OCI-LY7 (cell line): Measurements from ENCODE around the gene CNPY2. TPM values are rescaled to one million over a fixed set of nuclear protein-coding genes. Genes with fewer than 3 reads are reported as not detected.

ENCODE experiments used
- BruUV-seq: library from RNA; stranded (reverse); fragments of 400-500 nt; replicated peaks from 2 replicates; lab custom pipeline; 2021; lab: Mats Ljungman, UMichigan
- CTCF ChIA-PET: fragments of 300-600 bp; sonication (Branson Sonifier 250); formaldehyde crosslinking; loops from one replicate; lab custom pipeline; 2022; ENCODE audit warnings: antibody characterized with exemption; ENCODE audit not compliant: unreplicated experiment; lab: Charles Lee
- POLR2A ChIA-PET: fragments of 300-600 bp; sonication (Branson Sonifier 250); formaldehyde crosslinking; loops from one replicate; lab custom pipeline; 2022; ENCODE audit warnings: antibody characterized with exemption; lab: Charles Lee
- DNase-seq: peaks from one replicate; pipeline ENCODE4 v3.0.0-alpha.2; 2015; ENCODE audit warnings: low spot score
- H2AFZ ChIP-seq: fragments of 200-600 bp; sonication (generic), shearing (Covaris generic); 2 replicates; pipeline ENCODE4 v1.6.1; 2014; ENCODE audit warnings: mild to moderate bottlenecking, antibody characterized with exemption, low read length, moderate library complexity
- H3K27ac ChIP-seq: fragments of 200-600 bp; sonication (generic); 2 replicates; pipeline ENCODE4 v1.5.1; 2014; ENCODE audit warnings: mixed run types, low read depth, mild to moderate bottlenecking, moderate library complexity, low read length, inconsistent platforms; ENCODE audit not compliant: poor library complexity, severe bottlenecking
- H3K36me3 ChIP-seq: fragments of 200-600 bp; sonication (generic); 2 replicates; pipeline ENCODE4 v1.6.1; 2014; ENCODE audit warnings: mild to moderate bottlenecking, antibody characterized with exemption, low read length, moderate library complexity, mixed read lengths; ENCODE audit not compliant: insufficient read depth
- H3K4me1 ChIP-seq: fragments of 200-600 bp; sonication (generic); 2 replicates; pipeline ENCODE4 v1.5.1; 2014; ENCODE audit warnings: mild to moderate bottlenecking, low read length; ENCODE audit not compliant: insufficient read depth, poor library complexity, severe bottlenecking
- H3K4me2 ChIP-seq: fragments of 200-600 bp; sonication (generic); 2 replicates; pipeline ENCODE4 v1.6.1; 2014; ENCODE audit warnings: mild to moderate bottlenecking, low read length
- H3K4me3 ChIP-seq: fragments of 200-600 bp; sonication (generic); 2 replicates; pipeline ENCODE4 v1.5.1; 2014; ENCODE audit warnings: mild to moderate bottlenecking, low read depth, low read length; ENCODE audit not compliant: poor library complexity, severe bottlenecking
- H3K79me2 ChIP-seq: fragments of 200-600 bp; sonication (generic); 2 replicates; pipeline ENCODE4 v1.6.1; 2016; ENCODE audit warnings: low read depth, mild to moderate bottlenecking, low read length, moderate library complexity, mixed read lengths; ENCODE audit not compliant: insufficient read depth
- H3K9me2 ChIP-seq: fragments of 200-600 bp; sonication (generic); 2 replicates; pipeline ENCODE4 v1.6.1; 2016; ENCODE audit warnings: mild to moderate bottlenecking, low read length, mixed read lengths; ENCODE audit not compliant: insufficient read depth
- H3K9me3 ChIP-seq: fragments of 200-600 bp; sonication (generic); 2 replicates; pipeline ENCODE4 v1.6.1; 2014; ENCODE audit warnings: mild to moderate bottlenecking, mixed run types, low read length, mixed read lengths
- H4K20me1 ChIP-seq: fragments of 200-600 bp; sonication (generic); 2 replicates; pipeline ENCODE4 v1.6.1; 2014; ENCODE audit warnings: mild to moderate bottlenecking, antibody characterized with exemption, low read length, moderate library complexity, mixed read lengths; ENCODE audit not compliant: insufficient read depth
- EZH2phosphoT487 ChIP-seq: fragments of 200-600 bp; sonication (generic); IDR thresholded peaks from 2 replicates; pipeline ENCODE4 v1.6.1; 2018; ENCODE audit warnings: low read depth, borderline replicate concordance, mild to moderate bottlenecking, mixed run types, antibody characterized with exemption, low read length, moderate library complexity, mixed read lengths
- intact Hi-C: fragments of 100-400 bp; cut with micrococcal nuclease; formaldehyde crosslinking; loops from one replicate; pipeline ENCODE4 v1.10.0; 2022; ENCODE audit not compliant: unreplicated experiment
- total RNA-seq, 2 experiments: library from RNA; depleted of rRNA in 1 of 2; stranded (reverse); fragments of >200 nt in 1 of 2; shearing (Covaris generic) in 1 of 2; gene quantifications; 2 replicates each; pipeline ENCODE4 v1.2.3, GENCODE V29; 2014 to 2022
- TF ChIP-seq, protein P1 (sequence below): fragments of 200-600 bp; sonication (generic); conservative IDR thresholded peaks from 2 replicates; pipeline ENCODE4 v1.5.1; 2014; ENCODE audit warnings: mild to moderate bottlenecking, antibody characterized with exemption, low read length, moderate library complexity, mixed read lengths

CNPY2 gene
- total RNA-seq, 2 experiments from 2014 or later, result 75.5 to 85.5 TPM

DNA sequence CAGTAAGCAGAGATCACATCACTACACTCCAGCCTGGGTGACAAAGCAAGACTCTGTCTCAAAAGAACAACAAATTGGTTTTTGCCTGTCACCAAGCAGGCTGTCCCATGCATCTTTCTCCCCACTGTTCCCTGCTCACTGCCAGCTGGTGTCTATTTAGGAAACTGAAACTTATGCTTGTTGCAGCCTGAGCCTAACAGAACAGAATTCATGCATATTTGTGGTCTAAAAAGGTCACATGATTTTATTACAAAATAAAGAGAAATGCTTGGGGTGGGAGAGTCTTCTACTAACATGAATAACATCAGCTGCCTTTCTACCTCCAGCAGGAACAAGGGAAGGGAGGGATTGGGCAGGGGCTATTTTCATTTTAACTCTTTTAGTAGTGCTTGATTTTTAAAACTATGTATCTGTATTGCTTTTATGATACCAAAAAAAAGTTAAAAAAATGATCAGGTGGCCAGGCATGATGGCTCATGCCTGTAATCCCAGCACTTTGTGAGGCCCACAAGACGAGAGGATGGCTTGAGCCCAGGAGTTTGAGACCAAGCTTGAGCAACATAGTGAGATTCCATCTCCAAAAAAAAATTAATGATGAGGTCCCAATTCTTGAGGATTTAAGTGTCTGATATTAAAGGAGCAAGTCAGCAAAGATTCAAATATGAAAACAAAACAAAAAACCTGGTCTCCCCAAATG is 43.2 kb upstream of the CNPY2 start:
- DNase-seq, result peak; percentile 40
- H3K36me3 ChIP-seq, result peaks cover 24% of the 10 kb centered on the region
- H3K4me1 ChIP-seq, result peaks cover 39% of the 10 kb centered on the region
- BruUV-seq, result no TSS peak
- intact Hi-C loops, result no loop called here
- peak overlapping the region; percentile 35; the same call in 1 of the 2 replicates for H2AFZ ChIP-seq
- no peaks in the 10 kb centered on the region for H3K9me3 ChIP-seq
- H4K20me1 ChIP-seq, result no peaks in the 10 kb centered on the region
- ChIA-PET CTCF (interaction anchor here (1.1 to 3.1 kb wide), 3 partner anchors 20 to 105 kb away, joined by 4 to 21 read pairs (median 4); partner anchors contain the start of gene IL23A), POLR2A (interaction anchor here (0.5 to 7.6 kb wide), 25 partner anchors 9 to 704 kb away, joined by 3 to 116 read pairs (median 5); partner anchors contain the start of genes CNPY2, IL23A, PAN2 and TIMELESS)
- peak overlapping the region; percentile 53 for H3K27ac ChIP-seq
- peaks cover 29% of the 10 kb centered on the region for H3K79me2 ChIP-seq
- TF ChIP-seq EZH2phosphoT487, result no peak
- TF ChIP-seq, protein P1, sequence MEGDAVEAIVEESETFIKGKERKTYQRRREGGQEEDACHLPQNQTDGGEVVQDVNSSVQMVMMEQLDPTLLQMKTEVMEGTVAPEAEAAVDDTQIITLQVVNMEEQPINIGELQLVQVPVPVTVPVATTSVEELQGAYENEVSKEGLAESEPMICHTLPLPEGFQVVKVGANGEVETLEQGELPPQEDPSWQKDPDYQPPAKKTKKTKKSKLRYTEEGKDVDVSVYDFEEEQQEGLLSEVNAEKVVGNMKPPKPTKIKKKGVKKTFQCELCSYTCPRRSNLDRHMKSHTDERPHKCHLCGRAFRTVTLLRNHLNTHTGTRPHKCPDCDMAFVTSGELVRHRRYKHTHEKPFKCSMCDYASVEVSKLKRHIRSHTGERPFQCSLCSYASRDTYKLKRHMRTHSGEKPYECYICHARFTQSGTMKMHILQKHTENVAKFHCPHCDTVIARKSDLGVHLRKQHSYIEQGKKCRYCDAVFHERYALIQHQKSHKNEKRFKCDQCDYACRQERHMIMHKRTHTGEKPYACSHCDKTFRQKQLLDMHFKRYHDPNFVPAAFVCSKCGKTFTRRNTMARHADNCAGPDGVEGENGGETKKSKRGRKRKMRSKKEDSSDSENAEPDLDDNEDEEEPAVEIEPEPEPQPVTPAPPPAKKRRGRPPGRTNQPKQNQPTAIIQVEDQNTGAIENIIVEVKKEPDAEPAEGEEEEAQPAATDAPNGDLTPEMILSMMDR, result no peak
- H3K9me2 ChIP-seq, result no peaks in the 10 kb centered on the region
- H3K4me2 ChIP-seq, result peak overlapping the region; percentile 91
- peak overlapping the region; percentile 95 for H3K4me3 ChIP-seq

DNA sequence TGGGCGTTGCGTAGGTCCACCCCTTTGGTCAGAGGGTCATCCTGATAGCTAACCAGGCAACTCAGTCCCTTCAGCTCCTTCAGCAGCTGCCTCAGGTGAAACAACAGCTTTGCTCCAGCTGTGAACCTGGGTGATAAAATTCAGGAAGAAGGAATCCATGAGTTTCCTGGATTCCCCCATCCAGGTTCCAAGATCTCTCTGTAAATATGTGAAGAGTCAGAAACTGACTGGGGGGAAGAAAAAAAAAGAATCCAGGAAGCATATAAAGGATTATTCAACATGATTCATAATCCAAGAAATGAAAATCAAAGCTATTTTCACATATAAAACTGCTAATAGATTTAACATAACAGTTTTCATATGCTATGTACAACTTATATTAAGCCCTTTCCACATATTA is 35.5 kb upstream of the CNPY2 start:
- TF ChIP-seq, protein P1, result no peak
- no peak for TF ChIP-seq EZH2phosphoT487
- no peaks in the 10 kb centered on the region for H3K79me2 ChIP-seq
- no TSS peak for BruUV-seq

DNA sequence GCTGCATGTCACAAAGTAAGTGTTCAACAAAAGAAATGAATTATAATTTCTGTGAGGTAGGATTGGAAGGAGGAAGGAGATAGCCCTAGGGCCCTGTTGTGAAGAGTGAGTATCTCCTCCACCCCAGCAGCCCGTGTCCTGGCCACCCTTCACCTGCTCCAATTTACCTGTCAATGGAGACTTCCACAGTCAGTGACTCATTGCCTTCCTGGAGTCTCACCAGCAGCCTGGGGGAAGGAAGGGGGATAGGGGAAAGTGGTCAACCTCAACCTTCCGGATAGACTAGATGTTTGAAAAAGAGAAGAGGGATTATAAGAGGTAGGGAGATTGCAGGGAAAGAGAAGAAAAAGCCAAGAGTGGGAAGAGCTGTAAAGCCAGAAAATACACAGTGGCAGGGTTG is 34.9 kb upstream of the CNPY2 start:
- Histone ChIP-seq H3K79me2 (no peaks in the 10 kb centered on the region), H3K4me2 (no peak overlapping the region), H3K4me3 (no peak overlapping the region), H3K36me3 (peaks cover 94% of the 10 kb centered on the region), H3K4me1 (no peaks in the 10 kb centered on the region), H2AFZ (no peak overlapping the region), H4K20me1 (no peaks in the 10 kb centered on the region), H3K27ac (no peak overlapping the region), H3K9me2 (no peaks in the 10 kb centered on the region), H3K9me3 (no peaks in the 10 kb centered on the region)
- CTCF ChIA-PET, result no interaction called here
- TF ChIP-seq, protein P1, result no peak
- TF ChIP-seq EZH2phosphoT487, result no peak
- BruUV-seq, result no TSS peak
- POLR2A ChIA-PET, result interaction anchor here (0.6 to 6.5 kb wide), 7 partner anchors 9 to 369 kb away, joined by 3 to 47 read pairs (median 5); partner anchors contain the start of genes IL23A and STAT2
- no peak for DNase-seq
- intact Hi-C loops, result no loop called here

More for the DNA sequence above, 35.5 kb upstream of the CNPY2 start:
- Histone ChIP-seq H3K36me3 (peaks cover 94% of the 10 kb centered on the region), H3K4me1 (no peaks in the 10 kb centered on the region), H3K9me2 (no peaks in the 10 kb centered on the region), H3K9me3 (no peaks in the 10 kb centered on the region), H2AFZ (no peak overlapping the region), H4K20me1 (no peaks in the 10 kb centered on the region), H3K4me2 (no peak overlapping the region), H3K27ac (no peak overlapping the region), H3K4me3 (no peak overlapping the region)
- no peak for DNase-seq
- ChIA-PET POLR2A (interaction anchor here (0.6 to 6.5 kb wide), 7 partner anchors 8 to 368 kb away, joined by 3 to 47 read pairs (median 4); partner anchors contain the start of genes IL23A and STAT2), CTCF (no interaction called here)
- intact Hi-C loops, result no loop called here
